Ecto neural progenitor cell (in vitro differentiated cells): ENCODE measurements around the gene GASK1B.

ENCODE experiments used
- DNase-seq: peaks from one replicate; pipeline ENCODE4 v3.0.0-alpha.2; 2018; ENCODE audit warnings: low spot score

The GASK1B gene

GRCh38 chr4:158134222-158134621, 38.6 kb downstream of the GASK1B start:
- DNase-seq, result no peak

- no peak for DNase-seq
These were observed 39.3 kb downstream of the GASK1B start for GRCh38 chr4:158133551-158133950.

DNA sequence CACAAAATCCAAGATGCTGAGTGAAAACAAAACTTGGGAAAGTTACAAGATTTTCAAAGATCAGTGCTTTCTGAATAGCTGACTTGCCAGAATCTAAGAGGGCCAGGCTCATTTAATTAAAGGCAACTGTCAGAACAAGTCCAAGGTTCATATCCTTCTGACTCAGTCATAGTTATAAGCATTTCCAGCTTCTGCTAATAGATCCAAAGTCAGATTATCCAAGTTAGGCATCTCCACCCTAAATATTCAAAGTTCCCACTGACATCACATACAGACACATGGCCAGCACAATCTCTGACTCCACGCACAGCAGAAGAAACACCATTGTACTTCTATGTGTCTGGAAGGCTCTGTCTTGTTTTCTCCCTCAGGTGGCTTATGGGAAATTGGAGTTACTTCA, 41.8 kb downstream of the GASK1B start:
- no peak for DNase-seq

DNA sequence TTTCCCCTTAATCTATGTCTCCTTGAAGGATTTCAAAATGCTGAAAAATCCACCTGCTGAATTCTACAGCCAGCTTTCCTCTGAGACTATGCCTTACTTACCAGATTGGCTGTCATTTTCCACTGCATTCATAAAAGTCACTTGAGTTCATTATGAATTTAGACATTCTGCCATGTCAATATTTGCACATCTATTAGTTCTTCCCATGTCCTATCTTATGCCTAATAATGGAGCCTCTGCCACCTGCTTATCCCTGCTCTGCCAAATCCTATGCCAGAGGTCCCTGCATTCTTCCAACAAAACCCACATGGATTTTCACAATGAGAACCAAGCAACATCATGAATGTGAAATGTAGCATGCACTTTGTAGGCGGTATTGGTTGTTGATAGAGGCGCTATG, 42.6 kb downstream of the GASK1B start:
- DNase-seq, result no peak

- no peak for DNase-seq
These were observed 43.1 kb downstream of the GASK1B start for GRCh38 chr4:158129694-158130093.

GRCh38 chr4:158128540-158128939, 44.3 kb downstream of the GASK1B start:
- DNase-seq, result no peak

DNA sequence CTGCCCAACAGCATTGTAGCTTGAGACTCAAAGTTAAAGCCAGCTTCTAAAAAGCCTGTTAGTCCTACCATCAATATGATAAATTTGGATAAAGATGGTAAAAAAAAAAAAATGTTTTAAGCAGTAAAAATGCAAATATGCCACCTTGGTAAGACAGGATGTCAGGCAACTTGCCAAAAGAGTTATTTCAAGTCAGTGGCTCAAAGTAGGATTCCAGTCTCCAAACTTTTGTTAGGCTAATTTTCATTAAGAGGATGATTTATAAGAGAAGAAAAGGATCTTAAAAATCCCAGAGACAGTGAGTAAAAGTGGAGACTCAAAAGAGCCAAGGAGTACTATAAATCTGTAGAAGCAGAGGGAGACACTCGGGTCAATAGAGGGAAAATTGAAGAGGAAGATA, 47.5 kb downstream of the GASK1B start:
- DNase-seq, result no peak
